ENCODE measurements around the gene CCDC192.

GRCh38 chr5:127958421-127959011 lies 255.3 kb downstream of the CCDC192 start:
- TF ChIP-seq CTCF (IDR thresholded peaks at IDR 0.05) (no peak), POLR2A (IDR thresholded peaks at IDR 0.05) (no peak)
